Tibial nerve (tissue), 3 donors: ENCODE results near the gene PZP.

Experiments used
- EP300 ChIP-seq, 2 donors: sonication (generic); formaldehyde crosslinking; IDR thresholded peaks; one replicate each; pipeline ENCODE4 v1.6.1; 2017; ENCODE audit warnings: antibody characterized with exemption in 2 of 2, mild to moderate bottlenecking in 1 of 2
- POLR2A ChIP-seq, 2 donors: fragments of 450-650 bp; IDR thresholded peaks; one replicate each; pipeline ENCODE4 v1.6.1; 2017; ENCODE audit warnings: antibody characterized with exemption in 2 of 2, mild to moderate bottlenecking in 2 of 2, moderate library complexity in 2 of 2

- TF ChIP-seq POLR2A (IDR thresholded peaks at IDR 0.05) (no peak), EP300 (IDR thresholded peaks at IDR 0.05) (no peak)
Measured at GRCh38 chr12:9143137-9143536, 65.1 kb downstream of the PZP start.
